ENCODE measurements around the gene ZNF8.
"Not testable (repeated sequence)": the region's sequence is repeated elsewhere in the genome, so short reads cannot be mapped to it uniquely, and the experiment has no call there.

Gene ZNF8

DNA sequence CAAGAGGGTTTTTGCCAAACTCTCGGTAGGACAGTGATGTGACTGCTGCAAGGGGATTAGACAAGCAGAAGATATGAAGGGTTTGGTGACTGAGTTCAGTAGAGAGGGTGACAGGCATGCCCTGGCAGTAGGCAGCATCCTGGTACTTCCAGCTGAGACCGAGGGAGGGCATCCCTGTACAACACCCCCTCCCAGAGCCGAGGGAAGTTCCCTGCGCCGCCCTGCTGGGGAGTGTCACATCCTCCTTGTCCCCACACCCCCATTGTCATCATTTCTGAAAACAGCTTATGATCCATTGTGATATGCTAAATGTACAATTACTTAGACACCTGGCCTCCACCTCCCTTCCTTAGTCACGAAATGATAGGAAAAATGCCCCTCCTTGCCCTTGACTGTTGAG is 35.4 kb upstream of the ZNF8 start:
- Histone ChIP-seq H3F3A (ENCODE audit: insufficient read depth, low read length) (no peaks in the 10 kb centered on the region), H3K27ac (ENCODE audit: low read depth, low read length, poor library complexity, severe bottlenecking) (no peak overlapping the region), H3K36me3 (ENCODE audit: insufficient read depth, low read length) (peaks cover 84% of the 10 kb centered on the region), H3K9ac (ENCODE audit: low read length) (no peak overlapping the region), H3K4me1 (ENCODE audit: insufficient read depth, low read length, severe bottlenecking) (no peaks in the 10 kb centered on the region), H3K79me2 (ENCODE audit: insufficient read depth, low read length) (no peaks in the 10 kb centered on the region), H2AFZ (ENCODE audit: low read length) (no peak overlapping the region), H3K4me3 (ENCODE audit: low read depth, low read length, poor library complexity, severe bottlenecking) (no peak overlapping the region), H3K9me2 (ENCODE audit: low read depth, low read length) (no peaks in the 10 kb centered on the region), H3K4me2 (ENCODE audit: low read length) (no peak overlapping the region), H4K20me1 (ENCODE audit: insufficient read depth, low read length) (no peaks in the 10 kb centered on the region), H3K27me3 (ENCODE audit: insufficient read depth, low read length) (no peaks in the 10 kb centered on the region), H3K9me3 (ENCODE audit: low read length) (peaks cover 26% of the 10 kb centered on the region)
- TF ChIP-seq, protein P1, sequence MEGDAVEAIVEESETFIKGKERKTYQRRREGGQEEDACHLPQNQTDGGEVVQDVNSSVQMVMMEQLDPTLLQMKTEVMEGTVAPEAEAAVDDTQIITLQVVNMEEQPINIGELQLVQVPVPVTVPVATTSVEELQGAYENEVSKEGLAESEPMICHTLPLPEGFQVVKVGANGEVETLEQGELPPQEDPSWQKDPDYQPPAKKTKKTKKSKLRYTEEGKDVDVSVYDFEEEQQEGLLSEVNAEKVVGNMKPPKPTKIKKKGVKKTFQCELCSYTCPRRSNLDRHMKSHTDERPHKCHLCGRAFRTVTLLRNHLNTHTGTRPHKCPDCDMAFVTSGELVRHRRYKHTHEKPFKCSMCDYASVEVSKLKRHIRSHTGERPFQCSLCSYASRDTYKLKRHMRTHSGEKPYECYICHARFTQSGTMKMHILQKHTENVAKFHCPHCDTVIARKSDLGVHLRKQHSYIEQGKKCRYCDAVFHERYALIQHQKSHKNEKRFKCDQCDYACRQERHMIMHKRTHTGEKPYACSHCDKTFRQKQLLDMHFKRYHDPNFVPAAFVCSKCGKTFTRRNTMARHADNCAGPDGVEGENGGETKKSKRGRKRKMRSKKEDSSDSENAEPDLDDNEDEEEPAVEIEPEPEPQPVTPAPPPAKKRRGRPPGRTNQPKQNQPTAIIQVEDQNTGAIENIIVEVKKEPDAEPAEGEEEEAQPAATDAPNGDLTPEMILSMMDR (IDR thresholded peaks at IDR 0.05; ENCODE audit: low read length), result no peak
- no peak for TF ChIP-seq EZH2 (IDR thresholded peaks at IDR 0.05; ENCODE audit: borderline replicate concordance, low read length)

DNA sequence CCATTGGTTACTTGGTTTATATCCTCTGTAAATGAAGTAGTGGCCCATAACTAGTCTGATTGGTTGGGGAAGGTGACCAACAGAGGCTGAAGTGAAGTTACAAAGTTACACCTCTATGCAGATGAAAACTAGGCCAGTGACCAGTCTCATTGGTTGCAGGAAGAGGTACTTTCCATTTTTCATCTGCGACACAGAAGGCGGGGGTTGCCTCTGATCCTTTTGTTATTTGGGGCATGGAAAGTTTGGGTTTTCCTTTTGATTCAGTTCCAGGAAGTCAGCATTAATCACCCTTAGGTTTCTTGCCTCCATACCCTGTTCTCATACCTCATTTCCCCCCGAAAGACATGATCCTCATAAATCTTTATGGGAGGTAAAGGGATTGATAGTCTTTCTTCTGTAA is 29.9 kb upstream of the ZNF8 start:
- no peaks in the 10 kb centered on the region for H3F3A ChIP-seq (ENCODE audit: insufficient read depth, low read length)
- no peaks in the 10 kb centered on the region for H3K79me2 ChIP-seq (ENCODE audit: insufficient read depth, low read length)
- H3K9ac ChIP-seq (ENCODE audit: low read length), result no peak overlapping the region
- H4K20me1 ChIP-seq (ENCODE audit: insufficient read depth, low read length), result no peaks in the 10 kb centered on the region
- TF ChIP-seq, protein P1 (IDR thresholded peaks at IDR 0.05; ENCODE audit: low read length), result no peak
- TF ChIP-seq EZH2 (IDR thresholded peaks at IDR 0.05; ENCODE audit: borderline replicate concordance, low read length), result no peak
- no peaks in the 10 kb centered on the region for H3K9me2 ChIP-seq (ENCODE audit: low read depth, low read length)
- peaks cover 59% of the 10 kb centered on the region for H3K9me3 ChIP-seq (ENCODE audit: low read length)
- H3K36me3 ChIP-seq (ENCODE audit: insufficient read depth, low read length), result peaks cover 99% of the 10 kb centered on the region
- no peak overlapping the region for H3K4me2 ChIP-seq (ENCODE audit: low read length)
- H3K27me3 ChIP-seq (ENCODE audit: insufficient read depth, low read length), result no peaks in the 10 kb centered on the region
- H2AFZ ChIP-seq (ENCODE audit: low read length), result no peak overlapping the region
- H3K27ac ChIP-seq (ENCODE audit: low read depth, low read length, poor library complexity, severe bottlenecking), result no peak overlapping the region
- H3K4me3 ChIP-seq (ENCODE audit: low read depth, low read length, poor library complexity, severe bottlenecking), result no peak overlapping the region
- H3K4me1 ChIP-seq (ENCODE audit: insufficient read depth, low read length, severe bottlenecking), result no peaks in the 10 kb centered on the region

DNA sequence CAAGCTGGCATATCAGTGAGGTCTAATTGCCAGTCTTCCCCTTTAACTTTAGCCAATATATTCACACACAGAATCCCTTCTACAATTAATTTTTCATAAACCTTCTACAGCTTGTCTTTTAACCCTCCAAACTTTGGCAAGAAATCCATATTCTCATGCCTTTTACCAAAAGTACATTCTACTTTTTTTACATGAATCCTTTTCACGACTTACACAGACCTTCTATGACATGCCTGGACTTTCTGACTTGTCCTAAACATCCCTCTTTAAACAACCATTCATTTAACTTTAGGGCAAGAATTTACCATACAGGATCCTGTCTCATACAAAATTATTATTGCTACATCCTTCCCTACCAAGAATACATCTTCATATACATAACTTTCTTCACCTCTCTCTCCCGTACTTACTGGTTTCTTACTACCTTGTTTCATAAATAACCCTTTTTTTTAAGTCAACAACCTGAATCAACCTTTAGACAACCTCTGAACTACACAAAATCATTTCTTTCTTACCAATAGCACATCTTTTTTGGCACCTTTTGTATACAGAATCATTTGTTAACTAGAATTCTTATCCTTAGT is 26.6 kb upstream of the ZNF8 start:
- Histone ChIP-seq H3K4me1 (ENCODE audit: insufficient read depth, low read length, severe bottlenecking) (no peaks in the 10 kb centered on the region), H3K79me2 (ENCODE audit: insufficient read depth, low read length) (no peaks in the 10 kb centered on the region), H3K27ac (ENCODE audit: low read depth, low read length, poor library complexity, severe bottlenecking) (no peak overlapping the region), H3K4me2 (ENCODE audit: low read length) (no peak overlapping the region), H3K9ac (ENCODE audit: low read length) (no peak overlapping the region), H3F3A (ENCODE audit: insufficient read depth, low read length) (no peaks in the 10 kb centered on the region), H3K27me3 (ENCODE audit: insufficient read depth, low read length) (no peaks in the 10 kb centered on the region), H3K9me3 (ENCODE audit: low read length) (peaks cover 49% of the 10 kb centered on the region), H3K4me3 (ENCODE audit: low read depth, low read length, poor library complexity, severe bottlenecking) (no peak overlapping the region), H4K20me1 (ENCODE audit: insufficient read depth, low read length) (no peaks in the 10 kb centered on the region), H2AFZ (ENCODE audit: low read length) (no peak overlapping the region), H3K9me2 (ENCODE audit: low read depth, low read length) (no peaks in the 10 kb centered on the region), H3K36me3 (ENCODE audit: insufficient read depth, low read length) (peaks cover 94% of the 10 kb centered on the region)
- no peak for TF ChIP-seq EZH2 (IDR thresholded peaks at IDR 0.05; ENCODE audit: borderline replicate concordance, low read length)
- TF ChIP-seq, protein P1 (IDR thresholded peaks at IDR 0.05; ENCODE audit: low read length), result no peak

DNA sequence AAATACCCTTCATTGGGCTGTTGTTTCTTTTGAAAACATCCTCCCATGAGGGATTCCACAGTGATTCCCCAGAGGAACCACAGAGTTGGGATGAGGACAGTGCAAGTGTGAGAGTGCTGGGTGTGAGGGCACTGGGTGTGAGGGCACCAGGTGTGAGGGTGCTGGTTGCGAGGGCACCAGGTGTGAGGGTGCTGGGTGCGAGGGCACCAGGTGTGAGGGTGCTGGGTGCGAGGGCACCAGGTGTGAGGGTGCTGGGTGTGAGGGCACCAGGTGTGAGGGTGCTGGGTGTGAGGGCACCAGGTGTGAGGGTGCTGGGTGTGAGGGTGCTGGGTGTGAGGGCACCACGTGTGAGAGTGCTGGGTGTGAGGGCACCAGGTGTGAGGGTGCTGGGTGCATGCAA is 20.5 kb upstream of the ZNF8 start:
- H3K79me2 ChIP-seq (ENCODE audit: insufficient read depth, low read length); H3K4me3 ChIP-seq (ENCODE audit: low read depth, low read length, poor library complexity, severe bottlenecking); H3K9ac ChIP-seq (ENCODE audit: low read length); H3K27me3 ChIP-seq (ENCODE audit: insufficient read depth, low read length); H3K4me2 ChIP-seq (ENCODE audit: low read length); H3K9me2 ChIP-seq (ENCODE audit: low read depth, low read length); H2AFZ ChIP-seq (ENCODE audit: low read length); H3K27ac ChIP-seq (ENCODE audit: low read depth, low read length, poor library complexity, severe bottlenecking); H4K20me1 ChIP-seq (ENCODE audit: insufficient read depth, low read length); H3K4me1 ChIP-seq (ENCODE audit: insufficient read depth, low read length, severe bottlenecking): not testable (repeated sequence)
- peaks cover 61% of the 10 kb centered on the region for H3K9me3 ChIP-seq (ENCODE audit: low read length)
- H3F3A ChIP-seq (ENCODE audit: insufficient read depth, low read length), result peaks cover 12% of the 10 kb centered on the region
- peaks cover 90% of the 10 kb centered on the region for H3K36me3 ChIP-seq (ENCODE audit: insufficient read depth, low read length)

Measured in OCI-LY1 (cell line).